ENCODE data around the gene RDH13.

Gene RDH13

GRCh38 chr19:55095260-55096060 is 32.5 kb upstream of the RDH13 start:
- no peak overlapping the region for H3K4me3 ChIP-seq (ENCODE audit: low read depth, low read length)
- no peak for DNase-seq (ENCODE audit: low read depth)
- TF ChIP-seq CTCF (IDR thresholded peaks at IDR 0.05; ENCODE audit: low read depth, low read length, missing control alignments) = no peak

- TF ChIP-seq CTCF (IDR thresholded peaks at IDR 0.05; ENCODE audit: low read depth, low read length, missing control alignments) = no peak
- no peak overlapping the region for H3K4me3 ChIP-seq (ENCODE audit: low read depth, low read length)
- DNase-seq (ENCODE audit: low read depth) = no peak
These were observed 31.7 kb upstream of the RDH13 start for GRCh38 chr19:55094456-55095259.

GRCh38 chr19:55092423-55093318 is 29.7 kb upstream of the RDH13 start:
- TF ChIP-seq CTCF (IDR thresholded peaks at IDR 0.05; ENCODE audit: low read depth, low read length, missing control alignments) = no peak
- H3K4me3 ChIP-seq (ENCODE audit: low read depth, low read length) = no peak overlapping the region
- DNase-seq (ENCODE audit: low read depth) = no peak

GRCh38 chr19:55091955-55092354 is 29.0 kb upstream of the RDH13 start:
- TF ChIP-seq CTCF (IDR thresholded peaks at IDR 0.05; ENCODE audit: low read depth, low read length, missing control alignments) = no peak
- DNase-seq (ENCODE audit: low read depth) = no peak
- H3K4me3 ChIP-seq (ENCODE audit: low read depth, low read length) = no peak overlapping the region

GRCh38 chr19:55091126-55091910 is 28.4 kb upstream of the RDH13 start:
- TF ChIP-seq CTCF (IDR thresholded peaks at IDR 0.05; ENCODE audit: low read depth, low read length, missing control alignments) = no peak
- no peak overlapping the region for H3K4me3 ChIP-seq (ENCODE audit: low read depth, low read length)
- no peak for DNase-seq (ENCODE audit: low read depth)

GRCh38 chr19:55090564-55090963 is 27.6 kb upstream of the RDH13 start:
- DNase-seq (ENCODE audit: low read depth) = no peak
- no peak overlapping the region for H3K4me3 ChIP-seq (ENCODE audit: low read depth, low read length)
- TF ChIP-seq CTCF (IDR thresholded peaks at IDR 0.05; ENCODE audit: low read depth, low read length, missing control alignments) = no peak

Data from GM12864 (cell line).